Measurements from ENCODE around the gene KIFC1. TPM values are rescaled to one million over a fixed set of nuclear protein-coding genes. Genes with fewer than 3 reads are reported as not detected.

The KIFC1 gene
- total RNA-seq, 1 donor from 2014 or later, result 0.49 TPM

DNA sequence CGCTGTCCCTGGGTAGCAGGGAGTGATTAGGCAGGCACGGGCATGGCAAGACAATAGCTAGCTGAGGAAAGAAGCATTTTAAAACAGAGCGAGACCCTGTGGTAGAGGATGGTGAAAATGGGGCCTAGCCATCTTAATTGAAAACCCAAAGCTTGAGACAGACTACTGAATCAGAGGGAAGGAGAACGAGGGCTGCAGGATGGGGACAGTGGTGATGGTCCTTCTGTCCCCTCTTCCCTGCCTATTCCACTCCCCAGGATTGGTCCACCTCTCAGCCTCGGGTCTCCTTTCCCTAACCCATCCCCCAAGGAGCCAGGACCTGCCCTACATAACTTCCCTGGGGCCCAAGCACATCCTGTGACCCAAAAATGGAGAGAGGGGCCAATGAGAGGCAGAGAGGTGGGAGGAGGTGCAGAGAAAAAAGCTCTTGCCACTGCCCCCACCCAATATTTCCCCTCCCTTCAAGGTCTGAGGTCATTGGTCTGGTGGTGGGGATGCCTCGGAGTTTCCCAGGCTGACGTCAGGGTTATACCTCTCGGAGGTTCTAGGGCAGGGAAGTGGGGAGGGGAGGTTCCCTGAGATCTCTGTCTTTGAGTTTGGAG lies 27.2 kb downstream of the KIFC1 start:
- Histone ChIP-seq H3K36me3 (peaks cover 28% of the 10 kb centered on the region), H3K4me1 (peaks cover 55% of the 10 kb centered on the region), H3K27me3 (ENCODE audit: low read depth) (no peaks in the 10 kb centered on the region), H3K4me3 (peak overlapping the region; percentile 86), H3K27ac (replicated peaks) (peak overlapping the region; percentile 97), H3K9me3 (replicated peaks) (no peaks in the 10 kb centered on the region)
- intact Hi-C loops (cut with micrococcal nuclease), result no loop called here
- TF ChIP-seq, protein P1, sequence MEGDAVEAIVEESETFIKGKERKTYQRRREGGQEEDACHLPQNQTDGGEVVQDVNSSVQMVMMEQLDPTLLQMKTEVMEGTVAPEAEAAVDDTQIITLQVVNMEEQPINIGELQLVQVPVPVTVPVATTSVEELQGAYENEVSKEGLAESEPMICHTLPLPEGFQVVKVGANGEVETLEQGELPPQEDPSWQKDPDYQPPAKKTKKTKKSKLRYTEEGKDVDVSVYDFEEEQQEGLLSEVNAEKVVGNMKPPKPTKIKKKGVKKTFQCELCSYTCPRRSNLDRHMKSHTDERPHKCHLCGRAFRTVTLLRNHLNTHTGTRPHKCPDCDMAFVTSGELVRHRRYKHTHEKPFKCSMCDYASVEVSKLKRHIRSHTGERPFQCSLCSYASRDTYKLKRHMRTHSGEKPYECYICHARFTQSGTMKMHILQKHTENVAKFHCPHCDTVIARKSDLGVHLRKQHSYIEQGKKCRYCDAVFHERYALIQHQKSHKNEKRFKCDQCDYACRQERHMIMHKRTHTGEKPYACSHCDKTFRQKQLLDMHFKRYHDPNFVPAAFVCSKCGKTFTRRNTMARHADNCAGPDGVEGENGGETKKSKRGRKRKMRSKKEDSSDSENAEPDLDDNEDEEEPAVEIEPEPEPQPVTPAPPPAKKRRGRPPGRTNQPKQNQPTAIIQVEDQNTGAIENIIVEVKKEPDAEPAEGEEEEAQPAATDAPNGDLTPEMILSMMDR (IDR thresholded peaks at IDR 0.05; ENCODE audit: borderline replicate concordance), result no peak
- DNase-seq, result no peak

DNA sequence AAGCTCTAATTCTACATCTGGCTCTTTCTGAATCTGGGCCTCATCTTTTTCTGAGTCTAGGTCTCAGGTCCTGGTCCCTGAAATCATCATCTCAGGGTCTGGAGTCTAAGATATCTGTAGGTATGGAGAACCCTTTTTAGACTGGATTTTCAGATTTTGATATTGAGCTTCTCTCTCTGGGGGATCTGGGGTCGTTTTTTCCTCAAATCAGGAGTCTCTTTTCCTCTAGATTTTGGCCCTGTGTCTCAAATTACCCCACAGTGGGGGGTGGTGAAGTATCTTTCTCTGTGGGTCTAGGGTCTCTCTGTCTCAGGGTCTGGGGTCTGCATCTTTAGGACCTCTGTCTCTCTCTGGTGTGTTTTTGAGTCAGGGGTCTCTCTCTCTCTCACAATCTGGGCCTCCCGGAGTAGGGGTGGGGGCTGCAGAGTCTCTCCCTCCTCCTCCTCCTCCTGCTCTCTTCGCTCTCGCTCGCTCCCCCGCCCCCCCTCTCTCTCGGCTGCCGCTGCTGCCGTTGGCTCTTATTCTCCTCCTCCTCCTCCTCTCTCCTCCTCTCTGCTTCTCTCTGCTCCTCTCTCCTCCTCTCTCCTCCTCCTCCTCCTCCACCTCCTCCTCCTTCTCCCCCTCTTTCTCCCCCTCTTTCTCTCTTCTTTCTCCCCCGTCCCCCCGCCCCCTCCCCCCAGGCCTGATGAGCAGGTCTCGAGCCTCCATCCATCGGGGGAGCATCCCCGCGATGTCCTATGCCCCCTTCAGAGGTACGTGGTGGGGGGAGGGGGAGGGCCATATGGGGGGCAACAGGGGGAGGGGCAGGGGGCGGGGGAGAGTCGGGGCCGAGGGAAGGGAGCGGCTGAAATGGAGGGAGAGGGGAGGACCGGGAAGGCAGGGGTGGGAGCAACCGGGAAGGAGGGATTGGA lies 28.2 kb downstream of the KIFC1 start, which contains the start of gene SYNGAP1:
TSS of gene SYNGAP1 (plus strand) at position 486 of the 911 bp plus-strand sequence. CDS start at position 686, 200 bp downstream.
- intact Hi-C loops (cut with micrococcal nuclease), result no loop called here
- H3K4me3 ChIP-seq, result peak within 1 kb of the TSS; percentile 86
- H3K27ac ChIP-seq (replicated peaks), result peak within 1 kb of the TSS; percentile 97
- no peaks in the 10 kb centered on the region for H3K9me3 ChIP-seq (replicated peaks)
- peaks cover 18% of the 10 kb centered on the region for H3K36me3 ChIP-seq
- TF ChIP-seq, protein P1 (IDR thresholded peaks at IDR 0.05; ENCODE audit: borderline replicate concordance), result no peak
- H3K27me3 ChIP-seq (ENCODE audit: low read depth), result no peaks in the 10 kb centered on the region
- peak; percentile 74 for DNase-seq
- peaks cover 58% of the 10 kb centered on the region for H3K4me1 ChIP-seq

DNA sequence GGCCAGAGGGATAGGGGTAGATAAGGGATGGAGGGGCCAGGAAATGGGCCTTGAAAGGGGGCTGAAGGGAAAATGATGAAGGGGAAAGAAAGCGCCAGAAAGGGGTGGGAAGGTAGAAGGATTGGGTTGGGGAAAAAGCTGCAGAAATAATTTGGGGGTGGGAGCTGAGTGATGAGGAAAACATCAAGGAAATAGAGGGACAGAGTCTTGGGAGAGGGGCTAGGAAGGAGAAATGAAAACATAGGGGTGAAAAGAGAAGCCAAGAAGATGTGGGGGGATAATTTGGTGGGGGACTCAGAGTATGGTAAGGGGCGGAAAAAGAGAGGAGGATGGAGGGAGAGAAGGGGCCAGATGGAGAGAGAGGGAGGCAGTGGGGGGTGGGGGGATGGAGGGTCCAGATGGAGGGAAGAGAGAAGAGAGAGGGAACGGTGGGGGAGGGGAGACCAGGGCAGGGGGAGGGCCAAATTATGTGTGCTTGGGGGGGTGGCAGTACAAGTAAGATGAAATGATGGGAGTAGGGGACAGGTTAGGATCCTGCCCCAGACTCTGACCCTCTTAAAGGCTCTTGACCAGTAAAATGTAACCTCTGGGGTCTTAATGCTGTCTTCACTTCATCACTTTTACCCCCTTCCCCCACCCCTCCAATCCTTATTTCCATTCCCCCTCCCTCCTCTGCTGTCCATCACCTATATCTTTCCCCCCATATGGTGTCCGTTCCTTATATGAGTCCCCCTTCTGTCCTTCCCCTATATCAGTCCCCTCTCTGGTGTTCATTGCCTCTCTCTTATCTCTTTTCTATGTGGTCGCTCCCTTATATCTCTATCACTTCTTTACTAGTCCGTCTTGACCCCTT lies 29.1 kb downstream of the KIFC1 start:
- DNase-seq, result no peak
- Histone ChIP-seq H3K9me3 (replicated peaks) (no peaks in the 10 kb centered on the region), H3K36me3 (peaks cover 9% of the 10 kb centered on the region), H3K27ac (replicated peaks) (peak overlapping the region; percentile 97), H3K4me3 (peak overlapping the region; percentile 52), H3K4me1 (peaks cover 58% of the 10 kb centered on the region), H3K27me3 (ENCODE audit: low read depth) (no peaks in the 10 kb centered on the region)
- TF ChIP-seq, protein P1 (IDR thresholded peaks at IDR 0.05; ENCODE audit: borderline replicate concordance), result no peak
- intact Hi-C loops (cut with micrococcal nuclease), result no loop called here

DNA sequence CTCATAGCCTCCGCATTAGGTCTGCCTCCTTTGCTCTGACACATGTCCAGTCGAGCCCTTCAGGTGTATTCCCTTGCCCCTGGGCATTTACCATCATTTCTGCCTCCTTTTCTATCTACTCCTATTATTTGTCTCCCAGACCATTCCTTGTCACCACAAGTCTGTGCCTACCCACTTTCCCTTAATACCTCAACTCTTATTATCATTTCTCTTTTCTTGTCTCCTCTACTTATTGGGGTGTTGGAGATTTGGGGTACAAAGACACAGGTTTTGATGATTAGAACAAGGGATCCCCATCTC lies 29.7 kb downstream of the KIFC1 start:
- no peak for DNase-seq
- H3K27me3 ChIP-seq (ENCODE audit: low read depth), result no peaks in the 10 kb centered on the region
- TF ChIP-seq, protein P1 (IDR thresholded peaks at IDR 0.05; ENCODE audit: borderline replicate concordance), result no peak
- peaks cover 3% of the 10 kb centered on the region for H3K36me3 ChIP-seq
- no peak overlapping the region for H3K27ac ChIP-seq (replicated peaks)
- no peaks in the 10 kb centered on the region for H3K9me3 ChIP-seq (replicated peaks)
- H3K4me1 ChIP-seq, result peaks cover 58% of the 10 kb centered on the region
- intact Hi-C loops (cut with micrococcal nuclease), result no loop called here
- no peak overlapping the region for H3K4me3 ChIP-seq

DNA sequence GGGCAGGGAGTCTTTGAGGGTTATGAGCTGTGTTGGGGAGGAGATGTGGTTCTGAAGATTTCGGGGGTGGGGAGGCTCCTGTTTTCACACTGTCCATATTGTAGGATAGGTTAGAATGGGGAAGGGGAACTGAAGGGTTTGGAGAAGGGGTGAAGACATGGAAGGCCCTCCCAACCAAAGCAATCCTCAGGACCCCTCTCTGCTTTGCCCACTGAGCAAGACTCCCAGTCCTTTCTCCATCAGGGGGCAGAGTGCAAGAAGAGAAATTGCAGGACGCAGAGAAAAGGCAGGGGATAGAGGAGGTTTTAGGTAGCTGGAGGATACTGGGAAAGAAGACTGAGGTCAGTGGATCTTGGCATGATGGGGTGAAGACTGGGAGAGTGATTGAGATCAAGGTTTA lies 32.2 kb downstream of the KIFC1 start:
- H3K27ac ChIP-seq (replicated peaks), result no peak overlapping the region
- intact Hi-C loops (cut with micrococcal nuclease), result no loop called here

More for the DNA sequence above, 32.2 kb downstream of the KIFC1 start:
- H3K27me3 ChIP-seq (ENCODE audit: low read depth), result no peaks in the 10 kb centered on the region
- TF ChIP-seq, protein P1 (IDR thresholded peaks at IDR 0.05; ENCODE audit: borderline replicate concordance), result no peak
- H3K4me1 ChIP-seq, result peaks cover 58% of the 10 kb centered on the region
- H3K9me3 ChIP-seq (replicated peaks), result no peaks in the 10 kb centered on the region
- no peak overlapping the region for H3K4me3 ChIP-seq
- DNase-seq, result no peak
- no peaks in the 10 kb centered on the region for H3K36me3 ChIP-seq

All from left ventricle myocardium inferior (tissue), 1 donor.